Stomach (tissue), 9 donors: Measurements from ENCODE around the gene RPS18. TPM values are rescaled to one million over a fixed set of nuclear protein-coding genes. Genes with fewer than 3 reads are reported as not detected.

Source experiments
- DNase-seq, 2 donors: peaks; one replicate each; pipeline versions ENCODE4 v3.0.0 to v3.0.0-alpha.2; 2013 to 2019
- H3K27ac ChIP-seq, 5 donors: fragments of 200-600 bp in 4 of 5; sonication (generic) in 4 of 5; one replicate each; pipeline ENCODE4 v1.5.1; 2013 to 2019; ENCODE audit warnings: mild to moderate bottlenecking in 1 of 5, moderate library complexity in 1 of 5
- H3K27me3 ChIP-seq, 3 donors: fragments of 200-600 bp; sonication (generic); one replicate each; pipeline ENCODE4 v1.5.1; 2017 to 2019; ENCODE audit warnings: mixed run types in 1 of 3
- H3K36me3 ChIP-seq, 4 donors: fragments of 200-600 bp; sonication (generic); 1 replicate in 3 of 4; 2 replicates in 1 of 4; pipeline ENCODE4 v1.5.1; 2016 to 2019
- H3K4me1 ChIP-seq, 4 donors: fragments of 200-600 bp; sonication (generic); one replicate each; pipeline ENCODE4 v1.5.1; 2016 to 2019
- H3K4me3 ChIP-seq, 4 donors: fragments of 200-600 bp; sonication (generic) in 3 of 4; one replicate each; pipeline ENCODE4 v1.5.1; 2016 to 2019; ENCODE audit warnings: mild to moderate bottlenecking in 1 of 4
- H3K9me3 ChIP-seq, 4 donors: fragments of 200-600 bp; sonication (generic); one replicate each; pipeline ENCODE4 v1.5.1; 2016 to 2019
- CTCF ChIP-seq, 7 experiments: fragments of 450-650 bp in 4 of 7; fragments of 200-600 bp in 3 of 7; sonication (generic) in 3 of 7; IDR thresholded peaks; one replicate each; pipeline ENCODE4 v1.5.1; 2016 to 2019; ENCODE audit warnings: antibody characterized with exemption in 7 of 7, control low read depth in 2 of 7, mild to moderate bottlenecking in 1 of 7
- EP300 ChIP-seq: sonication (generic); formaldehyde crosslinking; IDR thresholded peaks from one replicate; pipeline ENCODE4 v1.6.1; 2017; ENCODE audit warnings: antibody characterized with exemption
- POLR2A ChIP-seq, 4 donors: fragments of 450-650 bp; IDR thresholded peaks; one replicate each; pipeline ENCODE4 v1.6.1; 2016; ENCODE audit warnings: antibody characterized with exemption in 4 of 4, control low read depth in 2 of 4, mild to moderate bottlenecking in 1 of 4, moderate library complexity in 1 of 4
- POLR2AphosphoS5 ChIP-seq, 3 donors: sonication (generic); formaldehyde crosslinking; IDR thresholded peaks; one replicate each; pipeline ENCODE4 v1.6.1; 2016; ENCODE audit warnings: antibody characterized with exemption in 3 of 3
- WGBS, 5 donors: extraction: QIAGEN DNeasy Blood & Tissue Kit in 3 of 5; methylation state at CpG; one replicate each; pipeline versions ENCODE4 v1.1.5 to v1.1.7; 2013 to 2018; 5-methylcytosine and 5-hydroxymethylcytosine counted together
- intact Hi-C: fragments of 100-400 bp; cut with DNase I; formaldehyde crosslinking; loops from one replicate; pipeline ENCODE4 v1.15.1; 2023; ENCODE audit warnings: low total_unique reads
- polyA plus RNA-seq, 3 donors: library from polyadenylated mRNA; stranded (reverse); fragments of 200-250 nt; gene quantifications; one replicate each; pipeline ENCODE4 v1.2.3, GENCODE V29; 2013
- total RNA-seq, 5 donors: library from RNA; depleted of rRNA; stranded (reverse); fragments of >200 nt; gene quantifications; one replicate each; pipeline versions ENCODE4 v1.1.0 to v1.2.3, GENCODE V29; 2014 to 2016
- donor health status: healthy with polysubstance abuse.
- donor health status: Bipolar disorder and iron deficiency.
- donor health status: healthy.

Gene RPS18
- total and polyA plus RNA-seq, 8 donors, result 279 to 9,227 (median 2,699) TPM

GRCh38 chr6:33301877-33302276, 30.0 kb downstream of the RPS18 start:
- Histone ChIP-seq H3K4me1 (peaks cover 20 to 55% (median 38%) of the 10 kb centered on the region in 4 donors), H3K36me3 (peaks cover 18 to 60% (median 52%) of the 10 kb centered on the region in 4 donors), H3K27ac (no peak overlapping the region), H3K9me3 (no peaks in the 10 kb centered on the region), H3K4me3 (no peak overlapping the region), H3K27me3 (no peaks in the 10 kb centered on the region)
- intact Hi-C loops, result no loop called here
- WGBS, 5 donors, result 73 to 92% (median 84%) methylated on average over 3 of the region's 3 CpGs
- no peak for DNase-seq
- TF ChIP-seq POLR2A (IDR thresholded peaks at IDR 0.05) (no peak), EP300 (no peak), POLR2AphosphoS5 (IDR thresholded peaks at IDR 0.05) (no peak), CTCF (IDR thresholded peaks at IDR 0.05) (no peak)

GRCh38 chr6:33304216-33304615, 32.3 kb downstream of the RPS18 start:
- TF ChIP-seq POLR2AphosphoS5 (IDR thresholded peaks at IDR 0.05), result no peak
- TF ChIP-seq EP300, result no peak
- TF ChIP-seq CTCF (IDR thresholded peaks at IDR 0.05), result no peak
- TF ChIP-seq POLR2A (IDR thresholded peaks at IDR 0.05), result no peak
- Histone ChIP-seq H3K9me3 (no peaks in the 10 kb centered on the region), H3K4me3 (no peak overlapping the region), H3K36me3 (peaks cover 18 to 78% (median 61%) of the 10 kb centered on the region in 4 donors), H3K27ac (no peak overlapping the region), H3K4me1 (peaks cover 10 to 53% (median 22%) of the 10 kb centered on the region in 4 donors), H3K27me3 (no peaks in the 10 kb centered on the region)
- 83 to 96% (median 87%) methylated on average over 5 to 16 of the region's 16 CpGs for WGBS, 5 donors
- DNase-seq, result no peak
- intact Hi-C loops, result no loop called here

DNA sequence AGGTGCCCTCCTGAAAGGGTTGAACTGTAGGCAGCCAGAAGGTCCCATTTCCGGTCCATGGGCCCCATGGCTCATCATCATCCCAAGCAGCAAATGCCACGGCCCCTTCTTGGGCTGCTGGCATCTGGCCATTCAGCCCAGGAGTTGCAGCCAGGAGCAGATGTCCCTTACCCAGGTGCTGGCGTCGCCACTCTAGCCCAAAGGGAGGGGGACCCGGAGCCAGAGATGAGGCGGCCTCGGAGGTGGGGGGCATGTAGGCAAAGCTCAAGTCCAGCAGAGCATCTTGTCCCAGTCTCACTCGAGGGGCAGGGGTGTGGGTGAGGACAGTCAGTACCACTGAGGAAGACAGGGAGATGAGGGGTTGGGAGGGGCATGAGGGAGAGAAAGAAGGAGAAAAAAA, 33.2 kb downstream of the RPS18 start:
- TF ChIP-seq EP300, result no peak
- no peak for TF ChIP-seq CTCF (IDR thresholded peaks at IDR 0.05)
- TF ChIP-seq POLR2A (IDR thresholded peaks at IDR 0.05), result no peak
- TF ChIP-seq POLR2AphosphoS5 (IDR thresholded peaks at IDR 0.05), result no peak
- WGBS, 5 donors, result 75 to 82% (median 76%) methylated on average over 8 of the region's 8 CpGs
- H3K4me3 ChIP-seq, result no peak overlapping the region
- intact Hi-C loops, result no loop called here
- peaks cover 7 to 54% (median 17%) of the 10 kb centered on the region in 4 donors for H3K4me1 ChIP-seq
- no peaks in the 10 kb centered on the region for H3K9me3 ChIP-seq
- H3K27ac ChIP-seq, result no peak overlapping the region
- H3K27me3 ChIP-seq, result no peaks in the 10 kb centered on the region
- H3K36me3 ChIP-seq, result peaks cover 18 to 86% (median 65%) of the 10 kb centered on the region in 4 donors
- no peak for DNase-seq

DNA sequence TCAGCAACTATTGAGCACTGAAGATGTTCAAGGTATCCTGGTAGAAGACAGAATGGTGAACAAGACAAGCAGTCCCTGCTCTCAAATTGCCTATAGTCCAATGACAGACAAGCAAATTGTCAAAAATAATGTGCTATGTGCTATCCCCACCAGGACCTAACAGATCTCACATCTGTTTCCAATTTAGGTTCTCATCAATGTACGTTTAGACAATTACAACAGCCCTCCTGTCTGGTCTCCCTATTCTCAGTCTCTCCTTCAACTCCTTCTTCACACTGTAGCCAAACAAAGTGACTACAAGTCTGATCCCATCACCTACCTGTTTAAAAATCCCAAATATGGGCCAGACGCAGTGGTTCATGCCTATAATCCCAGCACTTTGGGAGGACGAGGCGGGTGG, 34.5 kb downstream of the RPS18 start:
- H3K36me3 ChIP-seq, result peaks cover 27 to 94% (median 78%) of the 10 kb centered on the region in 4 donors
- H3K27me3 ChIP-seq, result no peaks in the 10 kb centered on the region
- intact Hi-C loops, result no loop called here
- no peak for DNase-seq
- no peak for TF ChIP-seq EP300
- TF ChIP-seq CTCF (IDR thresholded peaks at IDR 0.05), result no peak
- no peak for TF ChIP-seq POLR2AphosphoS5 (IDR thresholded peaks at IDR 0.05)
- no peak for TF ChIP-seq POLR2A (IDR thresholded peaks at IDR 0.05)
- H3K27ac ChIP-seq, result no peak overlapping the region
- no peak overlapping the region for H3K4me3 ChIP-seq
- WGBS, 5 donors, result 83 to 95% (median 90%) methylated on average over 4 of the region's 4 CpGs
- peaks cover 0 to 54% (median 13%) of the 10 kb centered on the region in 4 donors for H3K4me1 ChIP-seq
- no peaks in the 10 kb centered on the region for H3K9me3 ChIP-seq
